ENCODE data around the gene PRADC1.

The PRADC1 gene

DNA sequence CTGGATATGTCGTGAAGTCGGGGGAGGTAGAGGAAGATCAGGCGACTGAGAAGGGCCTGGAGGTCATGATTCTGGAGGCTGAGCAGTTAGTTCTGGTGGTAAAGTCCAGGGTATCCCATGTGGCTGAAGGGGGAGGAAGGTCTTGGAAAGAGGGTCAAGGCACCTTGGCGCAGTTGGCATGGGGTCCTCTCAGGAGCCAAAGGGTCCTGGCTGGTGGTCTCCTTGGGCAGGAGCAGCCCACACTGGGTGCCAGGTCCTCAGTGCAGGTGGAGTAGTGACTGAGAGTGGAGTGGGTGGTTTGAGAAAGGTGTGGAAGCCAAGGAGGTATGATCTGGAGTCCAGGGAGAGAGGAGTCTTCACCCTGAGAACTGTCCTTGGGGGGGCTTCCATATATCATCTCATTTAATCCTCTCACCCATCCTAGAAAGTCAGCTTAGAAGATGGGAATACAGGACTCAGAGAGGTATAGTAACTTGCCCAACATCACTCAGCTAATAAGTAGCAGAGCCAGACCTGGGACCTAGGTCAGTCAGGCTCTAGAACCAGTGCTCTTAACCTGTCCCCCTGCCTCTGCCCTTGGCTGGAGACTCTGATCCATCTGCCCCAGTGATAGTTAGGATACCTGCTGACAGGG, 26.8 kb upstream of the PRADC1 start:
- no peak overlapping the region for H3K4me3 ChIP-seq (ENCODE audit: low read depth, low read length)
- DNase-seq (ENCODE audit: low read depth): no peak

DNA sequence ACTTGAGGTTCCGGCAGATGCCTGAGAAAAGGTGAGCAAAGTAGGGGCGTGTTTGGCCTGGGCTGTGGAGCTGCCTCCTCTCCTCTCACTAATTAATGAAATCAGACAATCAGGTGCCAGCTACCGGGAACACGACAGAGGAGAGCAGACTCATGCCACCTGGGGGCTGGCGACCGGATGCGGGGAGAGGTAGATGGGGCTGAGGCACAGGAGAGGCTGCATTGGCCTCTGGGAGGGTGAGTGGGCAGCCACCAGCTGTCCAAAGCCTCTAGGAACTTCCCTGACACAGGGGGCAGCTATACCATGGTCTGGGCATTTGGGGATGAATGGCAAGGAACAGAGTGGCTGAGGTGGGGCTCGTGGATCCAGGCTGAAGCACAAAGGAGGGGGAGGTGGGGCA, 26.2 kb upstream of the PRADC1 start:
- no peak overlapping the region for H3K4me3 ChIP-seq (ENCODE audit: low read depth, low read length)
- DNase-seq (ENCODE audit: low read depth): no peak

DNA sequence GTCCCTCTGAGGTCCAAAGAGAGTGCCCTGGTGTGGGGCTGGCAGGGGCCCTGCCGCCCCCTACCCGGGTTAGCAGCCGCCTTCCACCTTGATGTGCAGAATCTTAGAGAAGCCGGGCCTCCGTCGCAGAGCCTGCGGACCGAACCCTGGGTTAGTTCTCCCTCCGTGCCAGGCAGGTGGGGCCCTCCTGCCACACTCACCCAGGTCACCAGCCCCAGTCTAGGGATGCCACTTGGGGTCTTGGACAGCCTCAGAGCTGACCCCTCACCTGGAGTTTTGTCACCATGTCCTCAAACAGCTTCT, 25.8 kb upstream of the PRADC1 start:
- no peak for DNase-seq (ENCODE audit: low read depth)
- H3K4me3 ChIP-seq (ENCODE audit: low read depth, low read length): no peak overlapping the region

DNA sequence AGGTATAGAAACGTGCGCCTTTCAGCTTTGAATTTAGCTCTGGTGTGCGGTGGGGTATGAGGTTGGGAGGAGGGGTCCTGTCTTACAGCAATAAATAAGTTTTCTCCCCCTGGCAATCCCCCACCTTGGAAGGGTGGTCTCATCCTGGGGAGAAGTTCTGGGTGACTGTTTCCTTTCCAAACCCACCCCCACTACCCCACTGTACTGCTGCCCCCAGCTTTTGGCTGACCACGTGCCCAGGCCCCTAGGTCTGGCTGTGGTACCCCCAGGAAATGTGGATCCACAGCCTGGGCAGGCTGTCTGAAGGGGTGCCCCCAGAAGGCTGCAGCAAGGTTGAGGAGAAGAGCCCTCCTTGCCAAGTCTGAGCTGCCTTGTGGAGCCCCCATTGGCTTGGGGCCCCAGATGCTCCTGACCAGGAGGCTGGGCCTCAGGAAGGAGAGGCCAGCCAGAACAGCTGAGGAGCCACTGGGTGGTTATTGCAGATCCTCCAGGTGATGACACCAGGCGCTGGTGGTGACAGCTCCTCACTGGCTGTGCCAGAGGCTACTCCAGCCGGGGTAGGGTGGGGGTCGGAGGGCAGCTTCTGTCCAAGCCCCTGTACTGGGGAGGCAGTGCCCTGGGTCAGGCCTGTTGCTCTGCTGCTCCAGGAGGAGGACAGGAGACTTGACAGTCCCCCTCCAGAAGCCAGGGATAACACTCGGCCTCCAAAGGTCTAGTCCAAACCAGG, 25.3 kb upstream of the PRADC1 start:
- no peak for DNase-seq (ENCODE audit: low read depth)
- no peak overlapping the region for H3K4me3 ChIP-seq (ENCODE audit: low read depth, low read length)

DNA sequence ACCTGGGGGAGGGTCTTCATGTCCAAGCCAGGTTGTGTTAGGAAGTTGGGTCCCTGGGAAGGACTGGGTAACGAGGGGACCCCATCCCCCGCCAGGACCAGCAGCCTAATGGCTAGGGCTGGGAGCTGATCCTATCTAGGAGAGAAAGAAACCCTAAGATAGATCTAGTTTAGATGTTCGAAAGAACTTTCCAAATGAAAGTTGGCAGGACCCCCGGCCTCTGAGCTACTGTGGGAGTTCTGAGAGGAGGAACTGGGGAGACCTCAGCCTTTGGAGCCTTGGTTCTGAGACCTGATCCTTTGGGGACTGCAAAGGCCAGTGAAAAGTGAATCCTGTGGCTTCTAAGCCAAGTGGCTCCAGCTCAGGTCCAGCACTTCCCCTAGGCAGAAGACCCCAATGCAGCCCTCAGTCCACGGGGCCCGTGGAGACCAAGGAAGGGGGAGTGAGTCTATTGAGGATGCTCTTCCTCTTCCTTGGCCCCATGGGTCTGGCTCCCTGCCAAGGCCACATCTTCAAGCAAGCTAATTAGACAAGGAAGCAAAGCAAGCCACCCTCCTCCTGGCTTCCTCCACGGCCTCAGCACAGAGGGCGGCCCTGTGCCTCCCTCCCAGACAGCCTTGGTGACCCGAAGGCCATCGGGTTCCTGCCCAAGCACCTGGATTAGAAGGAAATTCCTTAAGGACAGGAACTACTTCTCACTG, 24.5 kb upstream of the PRADC1 start:
- no peak overlapping the region for H3K4me3 ChIP-seq (ENCODE audit: low read depth, low read length)
- DNase-seq (ENCODE audit: low read depth): no peak

DNA sequence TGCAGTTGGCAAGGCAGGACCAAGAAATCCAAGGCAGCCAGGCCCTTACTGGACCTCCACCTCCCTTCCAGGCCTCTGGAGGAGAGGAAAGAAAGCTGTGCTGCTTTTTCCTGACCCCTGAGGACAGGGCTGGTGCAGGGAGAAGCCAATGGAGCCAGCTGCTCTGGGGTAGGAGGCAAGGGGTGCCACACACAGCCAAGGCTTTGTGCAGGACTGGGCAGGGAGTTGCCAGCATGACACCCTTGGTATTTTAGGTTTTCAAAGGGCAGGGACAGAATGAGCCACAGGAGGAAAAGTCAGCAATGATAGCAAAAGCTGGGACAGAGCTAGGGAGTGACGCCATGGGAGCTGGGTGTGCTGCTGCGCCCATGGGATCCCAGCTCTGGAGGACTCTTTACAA, 24.0 kb upstream of the PRADC1 start:
- DNase-seq (ENCODE audit: low read depth): no peak
- no peak overlapping the region for H3K4me3 ChIP-seq (ENCODE audit: low read depth, low read length)

DNA sequence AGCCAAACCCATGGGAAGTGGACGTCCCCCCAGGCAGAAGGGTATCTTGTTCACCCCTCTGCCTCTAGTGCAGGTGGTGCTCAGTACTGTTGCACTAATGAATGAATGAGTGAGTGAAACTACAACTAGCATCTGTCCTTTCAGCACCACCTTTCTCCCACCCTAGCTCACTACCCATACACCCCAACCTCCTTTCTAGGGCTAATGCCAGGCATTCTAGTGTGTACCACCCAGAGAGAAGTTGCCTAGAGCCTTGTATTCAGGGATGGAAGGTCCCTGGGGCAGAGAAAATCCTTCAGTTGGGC, 23.5 kb upstream of the PRADC1 start:
- no peak overlapping the region for H3K4me3 ChIP-seq (ENCODE audit: low read depth, low read length)
- no peak for DNase-seq (ENCODE audit: low read depth)

DNA sequence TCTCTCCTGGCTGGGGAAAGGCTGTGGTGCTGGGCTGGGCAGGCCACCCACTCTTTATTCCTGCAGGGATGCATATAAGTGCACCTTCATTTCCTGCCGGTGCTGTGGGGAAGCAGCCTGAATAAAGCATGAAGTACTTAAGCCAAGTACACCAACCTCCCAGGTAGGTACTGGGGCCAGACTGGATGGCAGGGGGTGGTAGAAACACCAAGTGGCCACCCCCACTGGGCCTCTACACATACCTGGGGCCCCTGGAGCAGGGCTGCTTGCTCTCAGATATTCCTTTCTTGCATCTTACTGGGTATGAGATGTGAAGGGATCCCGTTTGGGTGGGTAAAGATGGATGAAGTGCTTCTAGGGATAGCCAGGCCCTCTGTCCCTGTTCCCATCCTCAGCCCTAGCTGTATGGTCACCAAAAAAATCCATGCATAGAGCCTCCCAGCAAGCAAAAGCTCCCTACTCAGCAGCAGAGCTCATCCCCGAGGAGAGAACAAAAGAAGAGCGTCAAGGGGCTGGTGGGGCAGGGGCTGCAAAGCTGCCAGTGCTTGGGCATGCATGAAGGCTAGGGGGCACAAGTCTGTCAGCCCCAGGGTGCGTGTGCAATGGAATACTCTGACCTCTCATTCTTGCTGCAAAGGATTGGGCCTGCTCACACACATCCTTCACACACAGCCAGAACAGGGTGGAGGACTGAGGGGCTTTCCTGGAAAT, 23.0 kb upstream of the PRADC1 start:
- no peak overlapping the region for H3K4me3 ChIP-seq (ENCODE audit: low read depth, low read length)
- no peak for DNase-seq (ENCODE audit: low read depth)

DNA sequence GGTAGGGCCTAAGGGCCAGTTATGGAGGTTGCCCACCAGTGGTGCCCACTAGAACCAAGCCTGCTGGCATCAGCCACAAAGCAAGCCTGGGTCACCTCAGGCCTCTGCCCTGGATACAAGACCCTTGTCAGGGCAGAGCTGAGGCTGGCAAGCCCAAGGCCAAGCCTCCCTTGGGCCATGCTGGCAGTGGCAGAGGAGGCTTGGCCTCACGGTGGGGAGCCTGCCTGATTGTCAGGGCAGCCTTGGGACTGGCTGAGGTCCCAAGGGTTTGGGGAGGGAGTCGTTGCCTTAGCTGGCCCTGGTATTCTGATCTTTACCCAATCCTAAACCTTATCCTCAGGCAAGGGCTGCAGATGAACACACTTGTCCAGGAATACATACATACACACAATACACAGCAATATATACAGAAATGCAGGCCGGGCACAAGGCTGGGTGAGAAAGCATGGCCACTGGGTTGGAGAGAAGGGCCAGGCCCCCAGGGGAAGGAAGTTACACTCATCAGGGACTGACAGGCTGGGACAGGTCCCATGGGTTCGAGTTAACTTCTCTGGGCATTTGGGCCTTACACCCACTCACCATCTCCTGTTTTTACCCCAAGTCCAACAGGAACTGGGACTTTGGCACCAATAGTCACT, 22.1 kb upstream of the PRADC1 start:
- DNase-seq (ENCODE audit: low read depth): no peak
- no peak overlapping the region for H3K4me3 ChIP-seq (ENCODE audit: low read depth, low read length)

DNA sequence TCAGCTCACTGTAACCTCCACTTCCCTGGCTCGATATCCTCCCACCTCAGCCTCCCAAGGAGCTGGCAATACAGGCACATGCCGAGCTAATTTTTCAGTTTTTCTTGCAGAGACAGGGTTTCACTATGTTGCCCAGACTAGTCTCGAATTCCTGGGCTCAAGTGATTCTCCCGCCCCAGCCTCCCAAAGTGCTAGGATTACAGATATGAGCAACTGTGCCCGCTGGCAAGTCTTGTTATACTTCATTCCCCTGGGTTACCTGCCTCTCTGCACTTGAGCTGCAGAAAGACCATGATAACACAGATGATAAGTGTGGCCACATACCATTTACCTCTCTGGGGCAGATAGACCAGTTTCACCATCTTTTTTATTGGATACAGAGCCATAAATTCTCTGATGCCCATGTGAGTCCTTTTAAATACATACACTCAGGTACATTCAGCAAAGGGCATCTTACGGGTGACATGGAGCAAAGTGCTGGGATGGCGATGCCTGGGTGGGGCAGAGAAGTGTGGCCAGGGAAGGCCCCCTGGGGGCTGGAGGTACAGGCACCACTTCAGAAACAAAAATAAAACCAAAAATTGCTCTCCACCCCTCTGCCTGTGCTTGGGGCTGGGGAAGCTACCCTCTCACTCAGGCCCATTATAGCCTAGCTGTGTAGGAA, 21.4 kb upstream of the PRADC1 start:
- DNase-seq (ENCODE audit: low read depth): no peak
- no peak overlapping the region for H3K4me3 ChIP-seq (ENCODE audit: low read depth, low read length)

DNA sequence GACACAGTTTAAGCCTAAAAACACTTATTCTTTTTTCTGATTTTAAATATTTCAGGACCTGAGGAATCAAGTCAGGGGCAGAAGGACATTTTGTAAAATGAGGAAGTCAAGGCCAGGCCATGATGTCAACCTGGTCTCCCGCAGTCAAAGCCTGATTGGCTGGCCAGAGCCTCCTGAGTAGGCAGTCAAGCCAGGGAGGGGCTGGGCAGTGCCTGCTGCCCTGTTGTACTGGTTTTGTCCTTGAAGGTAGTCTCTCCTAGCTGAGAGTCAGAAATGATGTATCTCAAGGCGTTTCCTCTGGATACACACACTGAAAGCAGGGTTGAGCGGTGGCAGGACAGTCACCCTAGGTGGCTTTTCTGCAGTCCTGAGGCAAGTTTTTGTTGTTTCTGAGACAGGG, 20.9 kb upstream of the PRADC1 start:
- H3K4me3 ChIP-seq (ENCODE audit: low read depth, low read length): no peak overlapping the region
- DNase-seq (ENCODE audit: low read depth): no peak

DNA sequence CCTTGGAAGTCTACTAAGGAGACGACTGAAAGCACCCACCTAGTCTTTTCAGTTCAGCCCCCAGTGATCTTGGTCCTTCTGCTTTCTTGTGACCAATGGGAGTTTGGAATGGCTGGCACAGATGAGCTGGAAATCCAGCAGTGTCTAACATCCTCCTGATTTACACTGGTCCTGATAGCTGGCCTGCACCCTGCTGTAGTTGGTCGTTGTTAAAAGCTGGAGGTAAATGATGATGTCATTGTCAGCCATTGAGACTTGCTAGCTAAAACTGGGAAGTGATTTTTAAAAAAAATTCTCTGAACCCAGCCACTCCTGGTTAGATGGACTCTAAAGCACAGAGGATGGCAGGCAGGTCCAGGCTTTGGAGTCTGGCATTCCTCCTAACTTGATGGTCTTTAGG, 20.4 kb upstream of the PRADC1 start:
- no peak overlapping the region for H3K4me3 ChIP-seq (ENCODE audit: low read depth, low read length)
- no peak for DNase-seq (ENCODE audit: low read depth)

DNA sequence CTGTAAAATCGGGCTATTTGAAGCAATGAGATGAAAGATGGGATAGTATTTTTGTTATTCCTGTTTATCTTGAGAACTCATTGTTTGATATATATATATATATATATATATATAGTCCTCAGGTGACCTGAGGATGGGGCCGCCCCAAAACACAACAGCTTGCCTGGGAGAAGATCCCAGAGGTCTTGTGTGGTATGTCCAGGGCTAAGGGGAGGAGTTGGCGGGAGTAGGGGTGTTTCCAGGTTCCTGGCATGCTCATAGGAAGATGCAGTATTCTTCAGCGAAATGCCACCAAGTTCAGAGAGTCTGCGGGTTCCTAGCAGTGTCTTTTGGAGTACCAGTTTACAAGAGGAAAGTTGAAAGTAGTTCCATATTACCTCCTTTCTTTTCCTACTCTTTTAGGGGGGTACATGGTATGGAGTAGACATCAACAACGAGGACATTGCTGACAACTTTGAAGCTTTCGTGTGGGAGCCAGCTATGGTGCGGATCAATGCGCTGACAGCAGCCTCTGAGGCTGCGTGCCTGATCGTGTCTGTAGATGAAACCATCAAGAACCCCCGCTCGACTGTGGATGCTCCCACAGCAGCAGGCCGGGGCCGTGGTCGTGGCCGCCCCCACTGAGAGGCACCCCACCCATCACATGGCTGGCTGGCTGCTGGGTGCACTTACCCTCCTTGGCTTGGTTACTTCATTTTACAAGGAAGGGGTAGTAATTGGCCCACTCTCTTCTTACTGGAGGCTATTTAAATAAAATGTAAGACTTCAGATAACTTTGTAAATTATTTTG, 19.4 kb upstream of the PRADC1 start:
- no peak overlapping the region for H3K4me3 ChIP-seq (ENCODE audit: low read depth, low read length)
- no peak for DNase-seq (ENCODE audit: low read depth)

DNA sequence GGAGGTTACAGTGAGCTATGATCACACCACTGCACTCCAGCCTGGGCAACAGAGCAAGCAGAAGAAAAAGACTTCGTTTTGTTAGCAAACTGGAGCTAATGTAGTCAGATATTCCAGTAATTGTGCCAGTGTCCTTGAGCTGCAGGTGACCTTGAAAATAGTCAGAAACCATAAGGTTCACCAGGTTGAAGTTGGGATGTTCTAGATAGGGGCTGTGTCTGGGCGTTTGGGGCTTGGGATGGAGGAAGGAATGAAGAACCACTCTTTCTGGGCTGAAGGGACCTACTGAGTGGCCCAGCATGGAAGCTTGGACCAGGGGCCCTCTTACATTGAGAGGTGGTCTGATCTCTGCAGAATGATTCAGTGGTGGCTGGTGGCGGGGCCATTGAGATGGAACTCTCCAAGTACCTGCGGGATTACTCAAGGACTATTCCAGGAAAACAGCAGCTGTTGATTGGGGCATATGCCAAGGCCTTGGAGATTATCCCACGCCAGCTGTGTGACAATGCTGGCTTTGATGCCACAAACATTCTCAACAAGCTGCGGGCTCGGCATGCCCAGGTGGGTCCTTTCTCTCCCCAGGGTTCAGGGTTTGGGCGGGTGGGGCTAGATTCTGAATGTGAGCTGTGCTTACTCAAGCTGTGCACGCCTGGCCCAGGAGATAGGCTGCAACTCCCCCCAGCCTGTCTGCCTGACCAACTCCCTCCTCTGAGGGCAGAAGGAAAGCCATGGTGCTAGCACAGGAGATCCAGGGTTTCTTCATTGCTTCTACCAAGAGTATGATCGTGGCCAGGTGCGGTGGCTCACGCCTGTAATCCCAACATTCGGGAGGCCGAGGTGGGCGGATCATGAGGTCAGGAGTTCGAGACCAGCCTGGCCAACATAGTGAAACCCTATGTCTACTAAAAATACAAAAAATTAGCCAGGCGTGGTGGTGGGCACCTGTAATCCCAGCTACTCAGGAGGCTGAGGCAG, 18.1 kb upstream of the PRADC1 start:
- DNase-seq (ENCODE audit: low read depth): no peak
- H3K4me3 ChIP-seq (ENCODE audit: low read depth, low read length): no peak overlapping the region

DNA sequence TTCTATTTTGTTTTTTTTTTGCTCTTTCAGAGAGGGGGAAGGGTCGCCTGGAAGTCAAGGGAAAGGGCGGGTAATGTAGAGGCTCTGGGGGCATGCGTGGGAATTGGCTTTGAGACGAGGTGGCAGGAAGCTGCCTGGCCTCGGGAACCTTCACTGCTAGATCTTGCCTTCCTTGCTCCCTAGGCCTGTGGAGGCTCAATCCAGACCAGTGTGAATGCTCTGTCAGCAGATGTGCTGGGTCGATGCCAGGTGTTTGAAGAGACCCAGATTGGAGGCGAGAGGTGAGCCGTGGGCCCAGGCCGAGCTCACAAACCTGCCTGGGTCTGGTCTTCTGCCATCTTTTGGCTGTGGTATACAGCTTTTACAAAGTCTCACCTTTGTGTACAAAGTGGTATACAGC, 16.6 kb upstream of the PRADC1 start:
- no peak overlapping the region for H3K4me3 ChIP-seq (ENCODE audit: low read depth, low read length)
- DNase-seq (ENCODE audit: low read depth): no peak

DNA sequence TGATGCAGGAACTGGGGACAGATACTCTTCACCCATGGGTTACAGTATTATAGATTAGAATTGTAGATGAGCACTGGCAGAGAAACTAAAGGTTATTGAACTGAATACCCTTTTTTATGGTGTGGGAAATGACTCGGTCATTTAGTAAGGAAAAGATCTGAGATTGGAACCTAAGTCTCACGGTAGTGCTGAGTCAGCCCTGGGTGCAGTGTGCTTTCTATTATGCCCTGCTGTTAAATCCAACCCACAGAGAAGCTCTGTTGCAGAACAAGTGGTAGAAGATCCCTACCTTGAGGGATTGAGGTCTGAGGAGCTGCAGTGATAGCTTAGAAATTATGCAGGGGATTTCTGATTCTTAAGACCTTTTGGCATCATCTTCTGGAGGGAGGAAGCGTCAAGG, 13.8 kb upstream of the PRADC1 start:
- DNase-seq (ENCODE audit: low read depth): no peak
- H3K4me3 ChIP-seq (ENCODE audit: low read depth, low read length): no peak overlapping the region

DNA sequence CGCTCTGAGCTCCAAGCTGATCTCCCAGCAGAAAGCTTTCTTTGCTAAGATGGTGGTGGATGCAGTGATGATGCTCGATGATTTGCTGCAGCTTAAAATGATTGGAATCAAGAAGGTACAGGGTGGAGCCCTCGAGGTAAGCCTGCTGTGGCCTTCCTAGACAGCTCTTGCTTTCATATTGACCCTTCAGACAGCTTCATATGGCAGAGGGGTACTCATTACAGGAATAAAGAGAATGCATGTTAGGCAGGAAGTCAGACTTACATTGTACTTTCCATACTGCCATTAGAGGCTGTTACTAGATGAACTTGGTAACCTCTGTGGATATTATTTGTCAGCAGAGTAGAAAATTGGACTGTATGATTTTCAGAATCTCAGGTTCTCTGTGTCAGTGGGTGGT, 11.5 kb upstream of the PRADC1 start:
- H3K4me3 ChIP-seq (ENCODE audit: low read depth, low read length): no peak overlapping the region
- DNase-seq (ENCODE audit: low read depth): no peak

Data from skeletal muscle cell (primary cell).